Peyer's patch (tissue), 4 donors: ENCODE data around the gene CALCOCO1.

Experiments
- POLR2A ChIP-seq, 2 donors: fragments of 450-650 bp; IDR thresholded peaks; one replicate each; pipeline ENCODE4 v1.5.1; 2017; ENCODE audit warnings: antibody characterized with exemption in 2 of 2, mild to moderate bottlenecking in 2 of 2, moderate library complexity in 2 of 2
- TF ChIP-seq, protein P1 (sequence below), 6 experiments: fragments of 450-650 bp in 4 of 6; fragments of 200-600 bp in 2 of 6; sonication (generic) in 1 of 6; IDR thresholded peaks; one replicate each; pipeline ENCODE4 v1.5.1; 2017 to 2019; ENCODE audit warnings: antibody characterized with exemption in 6 of 6, mild to moderate bottlenecking in 3 of 6, moderate library complexity in 1 of 6

DNA sequence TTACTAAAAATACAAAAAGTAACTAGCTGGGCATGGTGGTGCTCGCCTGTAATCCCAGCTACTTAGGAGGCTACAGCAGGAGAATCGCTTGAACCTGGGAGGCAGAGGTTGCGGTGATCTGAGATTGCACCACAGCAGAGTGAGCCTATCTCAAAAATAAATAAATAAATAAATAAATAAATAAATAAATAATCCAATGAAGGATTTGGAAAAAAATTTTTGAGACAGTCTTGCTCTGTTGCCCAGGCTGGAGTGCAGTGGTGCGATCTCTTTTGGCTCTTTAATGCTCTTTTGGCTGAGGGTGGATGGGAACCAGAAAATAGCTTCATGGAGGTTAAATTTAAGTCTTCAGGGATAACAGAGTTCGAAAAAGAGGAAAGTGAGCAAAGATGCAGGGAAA is 63.1 kb downstream of the CALCOCO1 start:
- TF ChIP-seq, protein P1, sequence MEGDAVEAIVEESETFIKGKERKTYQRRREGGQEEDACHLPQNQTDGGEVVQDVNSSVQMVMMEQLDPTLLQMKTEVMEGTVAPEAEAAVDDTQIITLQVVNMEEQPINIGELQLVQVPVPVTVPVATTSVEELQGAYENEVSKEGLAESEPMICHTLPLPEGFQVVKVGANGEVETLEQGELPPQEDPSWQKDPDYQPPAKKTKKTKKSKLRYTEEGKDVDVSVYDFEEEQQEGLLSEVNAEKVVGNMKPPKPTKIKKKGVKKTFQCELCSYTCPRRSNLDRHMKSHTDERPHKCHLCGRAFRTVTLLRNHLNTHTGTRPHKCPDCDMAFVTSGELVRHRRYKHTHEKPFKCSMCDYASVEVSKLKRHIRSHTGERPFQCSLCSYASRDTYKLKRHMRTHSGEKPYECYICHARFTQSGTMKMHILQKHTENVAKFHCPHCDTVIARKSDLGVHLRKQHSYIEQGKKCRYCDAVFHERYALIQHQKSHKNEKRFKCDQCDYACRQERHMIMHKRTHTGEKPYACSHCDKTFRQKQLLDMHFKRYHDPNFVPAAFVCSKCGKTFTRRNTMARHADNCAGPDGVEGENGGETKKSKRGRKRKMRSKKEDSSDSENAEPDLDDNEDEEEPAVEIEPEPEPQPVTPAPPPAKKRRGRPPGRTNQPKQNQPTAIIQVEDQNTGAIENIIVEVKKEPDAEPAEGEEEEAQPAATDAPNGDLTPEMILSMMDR (IDR thresholded peaks at IDR 0.05): no peak
- no peak for TF ChIP-seq POLR2A (IDR thresholded peaks at IDR 0.05)
